IPS-NIHi7 (cell line): ENCODE results near the gene ANKRD13A.
"Not testable (repeated sequence)": the region's sequence is repeated elsewhere in the genome, so short reads cannot be mapped to it uniquely, and the experiment has no call there.

Source experiments
- DNase-seq: peaks from one replicate; pipeline ENCODE4 v3.0.0; 2012; ENCODE audit warnings: mixed read lengths; ENCODE audit errors: extremely low spot score

Gene ANKRD13A

GRCh38 chr12:110007881-110008280, 8.7 kb downstream of the ANKRD13A start:
- DNase-seq, result no peak

GRCh38 chr12:110008681-110009398, 9.6 kb downstream of the ANKRD13A start:
- DNase-seq, result not testable (repeated sequence)

- no peak for DNase-seq
These were observed 11.9 kb downstream of the ANKRD13A start for GRCh38 chr12:110010853-110011723.

GRCh38 chr12:110012137-110012536, 12.9 kb downstream of the ANKRD13A start:
- DNase-seq, result no peak

- DNase-seq, result no peak
These were observed 13.4 kb downstream of the ANKRD13A start for GRCh38 chr12:110012659-110013058.

- no peak for DNase-seq
These were observed 15.9 kb downstream of the ANKRD13A start for GRCh38 chr12:110015132-110015531.

- DNase-seq, result no peak
These were observed 21.7 kb downstream of the ANKRD13A start for GRCh38 chr12:110020956-110021355.

- no peak for DNase-seq
These were observed 24.1 kb downstream of the ANKRD13A start for GRCh38 chr12:110023059-110023980.

GRCh38 chr12:110024051-110024450, 24.8 kb downstream of the ANKRD13A start:
- DNase-seq, result no peak

GRCh38 chr12:110028323-110028722, 29.1 kb downstream of the ANKRD13A start:
- DNase-seq, result no peak

GRCh38 chr12:110029290-110029815, 30.1 kb downstream of the ANKRD13A start:
- DNase-seq, result no peak

GRCh38 chr12:110033888-110034287, 34.7 kb downstream of the ANKRD13A start:
- no peak for DNase-seq

GRCh38 chr12:110035534-110036104, 36.4 kb downstream of the ANKRD13A start:
- no peak for DNase-seq

GRCh38 chr12:110037315-110037714, 38.1 kb downstream of the ANKRD13A start:
- DNase-seq, result no peak

- no peak for DNase-seq
These were observed 39.5 kb downstream of the ANKRD13A start for GRCh38 chr12:110038741-110039084.

- DNase-seq, result peak; percentile 25
These were observed 40.0 kb downstream of the ANKRD13A start for GRCh38 chr12:110039085-110039807.

GRCh38 chr12:110042264-110042663, 43.0 kb downstream of the ANKRD13A start:
- DNase-seq, result no peak

- no peak for DNase-seq
These were observed 47.4 kb downstream of the ANKRD13A start for GRCh38 chr12:110046451-110047187.

- no peak for DNase-seq
These were observed 48.2 kb downstream of the ANKRD13A start for GRCh38 chr12:110047297-110047940.
